Jurkat, Clone E6-1 (cell line): Measurements from ENCODE around the gene CBLC.

Experiments used
- DNase-seq: peaks from one replicate; pipeline ENCODE4 v3.0.0-alpha.2; 2011; ENCODE audit warnings: low read depth, low spot score
- H3K4me3 ChIP-seq: 2 replicates; pipeline ENCODE4 v1.5.1; 2011; ENCODE audit warnings: mild to moderate bottlenecking, low read length, control low read depth, moderate library complexity

CBLC gene

GRCh38 chr19:44845286-44845611 lies 67.6 kb downstream of the CBLC start:
- H3K4me3 ChIP-seq, result peak overlapping the region; percentile 53
- DNase-seq, result no peak

DNA sequence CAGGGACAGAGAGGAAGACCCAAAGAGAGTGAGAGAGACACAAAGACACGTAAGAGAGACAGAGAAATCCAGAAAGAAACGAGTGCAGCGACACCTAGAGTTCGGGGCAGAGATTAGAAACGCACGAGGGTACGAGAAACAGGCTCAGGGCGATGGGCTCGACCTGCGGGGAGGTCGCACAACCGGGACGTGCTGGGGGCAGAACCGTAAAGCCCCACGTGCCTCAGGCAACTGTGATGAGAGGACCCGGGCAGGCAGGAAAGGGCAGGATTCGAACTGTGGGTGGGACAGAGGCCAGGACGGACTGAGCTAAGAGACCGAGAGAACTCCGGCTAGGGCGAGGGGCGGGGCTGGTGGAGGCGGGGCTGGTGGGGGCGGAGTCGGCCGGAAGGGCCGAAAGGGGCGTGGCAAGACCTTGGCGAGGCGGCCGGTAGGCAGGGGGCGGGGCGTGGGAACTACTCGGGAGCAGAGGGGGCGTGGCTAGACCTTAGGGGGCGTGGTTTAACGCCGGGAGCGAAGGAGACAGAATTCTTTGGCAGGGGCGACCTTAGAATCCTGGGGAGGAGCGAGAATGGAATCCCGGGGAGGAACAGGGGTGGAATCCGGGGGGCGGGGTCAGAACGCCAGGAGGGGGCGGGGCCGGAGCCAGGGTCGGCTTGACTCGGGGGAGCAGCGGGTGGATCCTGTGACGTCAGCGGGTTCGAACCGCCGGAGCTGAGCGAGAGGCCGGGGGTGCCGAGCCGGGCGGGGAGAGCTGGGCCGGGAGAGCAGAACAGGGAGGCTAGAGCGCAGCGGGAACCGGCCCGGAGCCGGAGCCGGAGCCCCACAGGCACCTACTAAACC lies 68.1 kb downstream of the CBLC start, which contains the start of gene NECTIN2:
NECTIN2 (plus strand) TSS at position 686 of the 843 bp plus-strand sequence. CDS start 229 bp downstream, outside the sequence.
- peak; percentile 88 for DNase-seq
- H3K4me3 ChIP-seq, result peak within 1 kb of the TSS; percentile 53

GRCh38 chr19:44846455-44847143 lies 68.9 kb downstream of the CBLC start:
- DNase-seq, result no peak

DNA sequence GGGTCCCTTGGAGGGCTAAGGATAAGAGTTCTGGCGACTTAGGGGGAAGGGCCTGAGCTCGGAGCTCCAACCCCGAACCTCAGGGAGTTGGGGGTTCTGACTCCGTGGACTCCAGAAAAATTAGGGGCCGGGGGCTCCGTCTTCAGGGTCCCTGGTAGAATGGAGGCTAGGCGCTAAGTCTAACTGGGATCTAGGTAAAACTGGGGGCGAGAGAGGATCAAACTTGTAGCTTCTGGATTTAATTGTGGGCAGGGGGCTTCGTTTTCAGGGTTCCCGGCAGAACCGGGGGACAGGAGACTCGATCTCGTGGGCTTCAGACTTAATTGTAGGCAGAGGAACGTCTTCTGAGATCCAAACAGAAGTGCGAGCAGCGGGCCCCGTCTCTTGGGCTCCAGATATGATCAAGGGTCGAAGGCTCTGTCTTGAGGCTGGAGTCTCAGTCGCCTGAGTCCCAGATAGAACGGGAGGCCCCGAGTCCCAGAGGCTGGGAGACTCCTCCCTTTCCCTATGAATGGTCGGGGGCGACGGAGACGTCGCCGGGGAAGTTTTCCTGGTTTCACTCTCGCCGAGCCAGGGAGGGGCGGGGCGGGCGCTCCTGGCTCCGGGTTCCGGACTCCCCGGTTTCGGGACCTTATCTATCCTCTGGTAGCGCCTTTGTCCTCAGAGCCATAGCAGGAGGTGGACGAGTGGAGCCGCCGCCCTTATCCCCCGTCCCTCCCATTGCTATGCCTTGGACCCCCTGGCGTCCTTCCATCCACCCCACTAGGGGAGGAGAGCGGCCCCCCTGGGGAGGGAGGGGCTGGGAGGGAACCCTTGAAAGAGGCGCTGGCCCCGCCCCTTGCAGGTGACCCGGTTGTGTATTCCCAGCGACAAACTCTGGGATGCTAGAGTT lies 69.7 kb downstream of the CBLC start:
- no peak for DNase-seq
- H3K4me3 ChIP-seq, result no peak overlapping the region

More at GRCh38 chr19:44846455-44847143, 68.9 kb downstream of the CBLC start:
- peak overlapping the region; percentile 53 for H3K4me3 ChIP-seq

DNA sequence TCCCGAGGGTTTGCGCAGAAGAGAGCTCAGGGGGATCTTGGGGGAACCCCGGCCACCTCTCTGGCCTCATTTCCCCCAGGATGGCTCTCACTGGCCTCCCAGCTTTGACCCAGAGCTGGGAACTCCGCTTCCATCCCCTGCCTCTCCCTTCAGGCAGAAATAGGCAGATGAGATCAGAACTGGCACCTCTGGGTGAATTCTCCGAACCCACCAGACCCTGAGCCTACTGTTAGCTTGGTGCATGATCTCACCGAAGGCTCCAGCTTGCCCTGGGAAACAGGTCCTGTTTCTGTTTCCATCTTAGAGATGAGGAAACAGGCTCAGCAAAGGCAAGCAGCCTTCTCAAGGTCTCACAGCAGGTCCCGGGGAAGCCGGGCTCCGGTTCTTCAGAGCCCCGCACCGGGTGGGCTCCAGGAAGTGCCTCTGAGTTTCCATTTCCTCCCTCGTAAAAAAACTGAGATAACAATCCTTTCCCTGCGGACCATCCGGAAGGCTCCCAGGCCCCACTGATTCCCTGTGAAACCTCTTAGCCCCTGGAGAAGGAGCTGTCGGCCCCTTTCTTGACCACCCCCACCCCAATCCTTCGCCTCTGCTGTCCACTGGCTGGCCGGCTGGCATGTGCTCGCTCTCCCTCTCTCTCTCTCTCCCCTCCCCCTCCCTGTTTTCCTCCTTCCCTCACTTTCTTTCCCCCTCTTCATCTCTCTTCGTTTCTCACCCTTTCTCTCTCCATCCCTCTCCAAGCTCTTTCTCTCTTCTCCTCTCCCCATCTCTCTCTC lies 70.5 kb downstream of the CBLC start:
- H3K4me3 ChIP-seq, result no peak overlapping the region
- DNase-seq, result no peak

DNA sequence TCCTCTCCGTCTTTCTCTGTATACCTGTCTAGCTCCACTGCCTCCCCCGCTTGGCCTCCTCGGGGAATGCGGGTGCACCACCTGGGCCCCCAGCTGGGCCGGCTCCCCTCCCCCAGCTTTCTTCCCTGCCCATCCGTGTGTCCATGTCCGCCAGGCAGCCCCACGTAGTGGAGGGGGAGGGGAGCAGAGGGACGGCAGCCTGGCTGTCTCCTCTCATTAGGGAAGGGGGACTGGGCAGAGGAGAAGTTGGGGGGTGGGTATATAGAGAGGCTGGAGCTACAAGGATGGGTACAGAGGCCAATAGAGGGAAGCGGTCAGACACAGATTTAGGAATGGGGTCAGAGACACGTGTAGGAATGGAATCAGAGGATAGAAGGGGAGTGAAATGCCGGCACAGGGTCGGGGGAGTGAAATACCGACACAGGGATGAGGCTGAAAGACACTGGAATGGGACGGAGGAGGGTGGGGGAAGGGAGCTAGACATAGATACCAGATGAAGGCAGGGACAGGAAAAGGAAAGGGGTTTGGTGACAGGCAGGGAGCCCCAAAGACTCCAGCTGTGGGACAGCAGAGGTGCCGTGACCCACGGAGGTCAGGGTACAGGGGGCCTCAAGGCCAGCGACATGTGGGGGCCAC lies 71.2 kb downstream of the CBLC start:
- no peak overlapping the region for H3K4me3 ChIP-seq
- no peak for DNase-seq
